Measurements from ENCODE around the gene OLFML2B. TPM values are rescaled to one million over a fixed set of nuclear protein-coding genes. Genes with fewer than 3 reads are reported as not detected.

OLFML2B gene
- polyA plus RNA-seq, 1 of the 3 experiments (the other 2 are of a cell fraction) = 7.3 TPM

- Histone ChIP-seq H3K4me2 (no peak overlapping the region), H4K20me1 (ENCODE audit: insufficient read depth) (no peaks in the 10 kb centered on the region), H3K9me2 (no peaks in the 10 kb centered on the region), H3K27ac (ENCODE audit: low read depth in 2 of 2, low read length in 1 of 2) (no peak overlapping the region), H2AFZ (ENCODE audit: low read depth) (no peak overlapping the region), H3K36me3 (replicated peaks in 1 of 2; ENCODE audit: control insufficient read depth in 1 of 2, insufficient read depth in 2 of 2, low read length in 1 of 2) (no peaks in the 10 kb centered on the region), H3K79me2 (ENCODE audit: insufficient read depth) (no peaks in the 10 kb centered on the region), H3K4me3 (ENCODE audit: low read depth in 2 of 2, low read length in 1 of 2) (no peak overlapping the region), H3K9ac (no peak overlapping the region), H3K4me1 (ENCODE audit: control insufficient read depth in 1 of 2, insufficient read depth in 2 of 2, low read depth in 1 of 2, low read length in 1 of 2) (peaks cover 10 to 22% of the 10 kb centered on the region in 2 experiments), H3K27me3 (ENCODE audit: insufficient read depth) (no peaks in the 10 kb centered on the region), H3K9me3 (no peaks in the 10 kb centered on the region; the same call in 1 of the 2 replicates), H3F3A (replicated peaks; ENCODE audit: insufficient read depth) (peaks cover 4% of the 10 kb centered on the region)
- WGBS (ENCODE audit: low lambda C conversion rate) = 94% methylated on average over 2 of the region's 2 CpGs
- no peak for TF ChIP-seq SMC3 (IDR thresholded peaks at IDR 0.05; ENCODE audit: low read depth, low read length)
- no peak for TF ChIP-seq FOSL2 (IDR thresholded peaks at IDR 0.05; ENCODE audit: borderline replicate concordance, low read depth)
- DNase-seq = no peak
- ChIA-PET POLR2A (no interaction called here), CTCF (interaction anchor here (0.6 to 16.7 kb wide), 3 partner anchors 10 to 231 kb away, joined by 3 to 263 read pairs (median 55); no protein-coding TSS in a partner anchor)
Measured at GRCh38 chr1:162025541-162025940, 1.9 kb upstream of the OLFML2B start.

GRCh38 chr1:162023181-162023546 is 505 bp downstream of the OLFML2B start:
- no peaks in the 10 kb centered on the region; the same call in 1 of the 2 replicates for H3K9me3 ChIP-seq
- H3K9me2 ChIP-seq = no peaks in the 10 kb centered on the region
- no peak for DNase-seq
- no peaks in the 10 kb centered on the region for H3K36me3 ChIP-seq (replicated peaks in 1 of 2; ENCODE audit: control insufficient read depth in 1 of 2, insufficient read depth in 2 of 2, low read length in 1 of 2)
- H3K27ac ChIP-seq (ENCODE audit: low read depth in 2 of 2, low read length in 1 of 2) = peak overlapping the region in 1 of 2 experiments; percentile 61; a peak in 1 of 4 replicates
- 68% methylated on average over 17 of the region's 20 CpGs for WGBS (ENCODE audit: low lambda C conversion rate)
- H4K20me1 ChIP-seq (ENCODE audit: insufficient read depth) = no peaks in the 10 kb centered on the region
- ChIA-PET CTCF (interaction anchor here (1.0 to 16.7 kb wide), 4 partner anchors 13 to 229 kb away, joined by 3 to 263 read pairs (median 30); no protein-coding TSS in a partner anchor), POLR2A (no interaction called here)
- H3K9ac ChIP-seq = peak overlapping the region; percentile 69; the same call in 1 of the 2 replicates
- peak overlapping the region; percentile 98 for H2AFZ ChIP-seq (ENCODE audit: low read depth)
- peak overlapping the region; percentile 91 for H3K4me2 ChIP-seq
- no peaks in the 10 kb centered on the region for H3K27me3 ChIP-seq (ENCODE audit: insufficient read depth)
- H3K79me2 ChIP-seq (ENCODE audit: insufficient read depth) = no peaks in the 10 kb centered on the region
- peaks cover 25 to 32% of the 10 kb centered on the region in 2 experiments for H3K4me1 ChIP-seq (ENCODE audit: control insufficient read depth in 1 of 2, insufficient read depth in 2 of 2, low read depth in 1 of 2, low read length in 1 of 2)
- peaks cover 14% of the 10 kb centered on the region for H3F3A ChIP-seq (replicated peaks; ENCODE audit: insufficient read depth)
- H3K4me3 ChIP-seq (ENCODE audit: low read depth in 2 of 2, low read length in 1 of 2) = peak overlapping the region; percentile 68 to 96
- TF ChIP-seq SIN3A (IDR thresholded peaks at IDR 0.05; ENCODE audit: borderline replicate concordance, low read depth, low read length) (no peak), GATA2 (CRISPR knock-in tag; IDR thresholded peaks at IDR 0.05) (no peak), ZBTB33 (IDR thresholded peaks at IDR 0.05; ENCODE audit: borderline replicate concordance, low read depth) (no peak), NFIC (IDR thresholded peaks at IDR 0.05; ENCODE audit: borderline replicate concordance) (no peak), MEF2A (IDR thresholded peaks at IDR 0.05; ENCODE audit: borderline replicate concordance, low read depth) (no peak), USF2 (IDR thresholded peaks at IDR 0.05; ENCODE audit: borderline replicate concordance, low read depth, low read length) (no peak), CTCF (IDR thresholded peaks at IDR 0.05) (no peak), TAF1 (IDR thresholded peaks at IDR 0.05; ENCODE audit: borderline replicate concordance, low read depth, low read length) (no peak), TEAD4 (IDR thresholded peaks at IDR 0.05; ENCODE audit: borderline replicate concordance, insufficient read depth) (no peak), REST (IDR thresholded peaks at IDR 0.05; ENCODE audit: low read depth, low read length) (no peak), FOXJ3 (CRISPR knock-in tag; IDR thresholded peaks at IDR 0.05) (no peak), PBX3 (IDR thresholded peaks at IDR 0.05) (no peak), IRF3 (IDR thresholded peaks at IDR 0.05; ENCODE audit: low read depth, low read length) (no peak), SMC3 (IDR thresholded peaks at IDR 0.05; ENCODE audit: low read depth, low read length) (no peak)

Measured in SK-N-SH (cell line).